Ecto neural progenitor cell (in vitro differentiated cells): Measurements from ENCODE around the gene LIG1.
"Not testable (repeated sequence)": the region's sequence is repeated elsewhere in the genome, so short reads cannot be mapped to it uniquely, and the experiment has no call there.

Source experiments
- DNase-seq: peaks from one replicate; pipeline ENCODE4 v3.0.0-alpha.2; 2018; ENCODE audit warnings: low spot score

The LIG1 gene

DNA sequence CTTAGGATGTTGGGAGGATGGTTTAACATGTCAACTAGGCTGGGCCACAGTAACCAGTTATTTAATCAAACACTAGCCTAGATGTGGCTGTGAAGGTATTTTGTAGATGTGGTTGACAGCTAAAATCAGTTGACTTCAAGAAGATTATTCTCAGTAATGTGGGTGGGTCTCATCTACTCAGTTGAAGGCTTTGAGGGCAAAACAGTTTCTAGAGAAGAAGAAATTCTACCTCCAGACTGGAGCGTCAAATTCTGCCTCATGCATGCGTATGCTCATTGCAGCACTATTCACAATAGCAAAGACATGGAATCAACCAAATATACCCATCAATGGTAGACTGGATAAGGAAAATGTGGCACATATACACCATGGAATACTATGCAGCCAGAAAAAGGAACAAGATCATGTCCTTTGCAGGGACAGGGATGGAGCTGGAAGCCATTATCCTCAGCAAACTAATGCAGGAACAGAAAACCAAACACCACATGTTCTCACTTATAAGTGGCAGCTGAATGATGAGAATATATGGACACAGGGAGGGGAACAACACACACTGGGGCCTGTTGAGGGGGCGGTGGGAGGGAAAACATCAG is 99.9 kb downstream of the LIG1 start:
- not testable (repeated sequence) for DNase-seq

DNA sequence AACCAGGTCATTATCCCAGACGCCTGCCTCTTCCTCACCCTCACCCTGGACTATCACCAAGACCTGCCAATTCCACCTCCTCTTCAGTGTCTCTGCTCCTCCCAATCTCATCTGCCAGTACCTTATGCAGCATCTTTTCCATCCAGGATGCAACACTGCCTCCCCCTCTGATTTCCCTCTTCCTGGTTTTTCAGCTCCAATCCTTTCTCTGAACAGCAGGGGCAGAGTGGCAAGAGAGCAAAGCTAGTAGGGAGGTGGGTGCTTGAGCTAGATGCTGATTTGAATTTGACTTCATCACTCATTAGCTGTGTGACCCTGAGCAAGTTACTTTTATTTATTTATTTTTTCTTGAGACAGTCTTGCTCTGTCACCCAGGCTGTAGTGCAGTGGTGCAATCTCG is 100.7 kb downstream of the LIG1 start:
- no peak for DNase-seq
